DMS79 treated with DMSO at 0.1 percent for 48 hours (cell line): ENCODE measurements around the gene XPR1.

ENCODE experiments used
- DNase-seq: peaks from one replicate; lab custom pipeline; 2025; lab: John Stamatoyannopoulos, UW

The XPR1 gene

DNA sequence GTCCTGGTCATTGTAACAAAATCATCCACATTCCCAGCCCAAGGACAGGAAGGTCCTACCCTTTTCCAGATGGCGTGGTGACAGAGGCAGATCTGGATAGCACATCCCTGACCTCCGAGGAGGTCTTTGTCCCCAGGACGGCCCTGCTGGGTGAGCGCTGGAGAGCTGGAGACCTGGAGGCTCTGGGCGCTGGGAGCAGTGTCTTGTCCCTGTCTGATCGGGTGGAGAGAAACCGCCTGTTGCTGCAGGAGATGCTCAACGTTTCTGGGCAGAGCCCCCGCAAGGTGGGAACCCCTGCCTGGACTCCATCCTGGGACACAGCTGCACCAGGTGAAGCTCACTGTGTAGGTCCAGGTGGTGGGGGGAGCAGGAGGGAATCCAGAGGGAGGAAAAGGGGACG, 284.9 kb downstream of the XPR1 start:
- no peak for DNase-seq

DNA sequence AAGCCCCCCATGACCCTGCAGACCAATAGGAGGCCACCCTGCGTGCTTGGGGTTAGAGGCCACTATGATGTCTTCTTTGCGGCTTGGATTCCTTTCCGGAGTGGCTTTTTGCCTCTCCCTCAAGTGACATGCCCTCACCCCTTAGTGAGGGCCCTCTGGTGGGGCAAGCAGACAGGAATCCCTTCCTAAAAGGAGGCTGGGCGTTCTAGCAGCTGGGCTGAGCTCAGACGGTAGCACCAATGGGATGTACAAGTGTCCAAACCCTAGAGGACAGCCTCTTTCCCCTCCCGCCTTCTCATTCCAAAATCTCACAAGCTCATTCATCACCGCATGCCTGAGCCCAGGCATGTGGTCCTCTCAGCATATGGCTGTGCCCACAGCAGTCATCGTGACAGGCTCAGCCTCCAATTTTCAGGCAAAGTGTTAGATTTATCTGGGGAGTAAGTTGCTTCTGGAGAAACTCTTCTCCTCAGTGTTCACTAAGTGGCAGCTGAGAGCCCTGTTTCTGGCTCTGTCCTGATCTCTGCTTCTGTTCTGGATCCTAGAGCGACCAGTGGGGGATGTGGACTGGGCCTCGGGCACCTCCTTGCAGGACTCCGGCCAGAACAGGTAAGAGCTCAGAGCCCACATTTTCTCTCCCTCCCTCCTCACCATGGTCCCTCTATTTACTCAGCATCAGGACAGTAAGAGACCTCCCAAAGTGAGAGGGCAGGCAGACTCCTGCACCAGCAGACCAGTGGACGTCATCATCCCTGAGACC, 285.7 kb downstream of the XPR1 start:
- DNase-seq: no peak

DNA sequence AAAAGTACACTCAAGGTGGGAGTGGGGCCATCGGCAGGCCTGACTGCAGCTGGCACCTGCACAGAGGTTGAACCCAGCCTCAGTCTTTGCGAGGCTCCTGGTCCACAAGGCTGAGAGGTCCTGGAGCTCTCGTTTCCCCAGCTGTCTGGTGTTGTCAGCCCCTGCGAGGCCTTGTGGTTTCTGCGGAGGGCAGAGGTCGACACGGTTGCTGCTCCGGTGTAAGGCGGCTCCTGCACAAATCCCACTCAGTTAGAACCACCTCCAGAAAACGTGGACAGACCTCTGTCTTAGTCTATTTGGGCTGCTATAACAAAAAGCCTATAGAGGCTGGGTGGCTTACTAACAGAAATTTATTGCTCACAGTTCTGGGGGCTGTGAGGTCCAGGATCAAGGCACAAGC, 286.7 kb downstream of the XPR1 start:
- DNase-seq: no peak

DNA sequence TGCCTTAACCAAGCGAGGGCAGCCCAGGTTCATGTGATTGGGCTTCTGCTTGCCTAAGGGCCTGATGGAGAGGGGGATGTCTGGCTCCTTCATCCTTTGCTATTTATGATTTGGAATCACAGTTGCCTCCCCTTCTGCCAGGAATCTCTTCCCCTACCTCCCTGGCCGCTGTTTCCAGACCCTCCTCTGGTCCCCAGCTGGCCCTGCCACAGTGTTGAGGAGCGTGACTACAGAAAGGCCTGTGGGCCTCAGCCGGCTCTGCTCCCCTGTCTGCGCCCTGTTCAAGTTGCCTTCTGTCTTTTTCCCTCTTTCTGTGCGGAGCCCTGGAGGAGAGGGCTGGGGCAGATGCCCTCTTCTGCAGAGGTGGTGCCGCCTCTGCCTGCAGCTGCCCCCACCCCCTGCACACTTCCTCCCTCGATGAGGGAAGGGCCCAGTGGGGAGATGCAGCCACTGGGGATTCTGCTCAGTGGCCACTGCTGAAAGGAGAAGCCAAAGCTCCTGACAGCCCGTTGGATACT, 287.4 kb downstream of the XPR1 start:
- no peak for DNase-seq

DNA sequence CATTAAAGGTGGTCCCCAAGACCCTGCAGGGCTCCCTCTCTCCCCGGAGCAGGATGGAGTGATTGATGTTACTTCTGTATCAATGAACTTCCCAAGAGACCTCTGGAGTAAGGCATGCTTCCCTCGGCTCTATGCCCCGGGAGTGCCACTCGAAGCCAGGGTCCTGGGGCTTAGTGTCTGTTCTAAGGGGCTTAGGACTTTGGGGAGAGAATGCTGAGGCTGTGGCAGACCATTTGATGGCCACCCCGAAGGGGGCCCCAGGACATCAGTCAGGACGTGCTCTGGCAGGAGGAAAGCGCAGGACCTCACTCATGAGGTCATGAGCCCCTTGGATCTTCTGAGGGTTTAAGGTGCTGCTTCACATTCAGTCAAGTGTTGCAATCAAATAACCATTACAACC, 288.4 kb downstream of the XPR1 start:
- DNase-seq: no peak

DNA sequence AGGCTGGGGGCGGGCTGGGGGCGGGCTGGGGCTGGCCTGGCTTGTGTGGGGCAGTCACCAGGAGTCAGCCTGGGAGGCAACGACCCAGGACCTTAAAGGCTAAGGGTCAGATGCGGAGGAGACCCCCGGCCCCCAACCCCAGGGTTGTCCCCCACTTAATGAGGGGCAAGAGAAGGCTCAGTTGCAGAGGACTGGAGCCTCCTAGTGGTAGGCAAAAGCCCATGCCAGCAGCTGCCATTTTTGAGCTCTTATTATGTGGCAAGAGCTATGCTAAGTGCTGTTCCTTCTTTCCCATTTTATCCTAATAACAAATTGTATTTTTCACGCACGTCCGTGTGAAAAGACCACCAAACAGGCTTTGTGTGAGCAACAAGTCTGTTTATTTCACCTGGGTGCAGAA, 288.9 kb downstream of the XPR1 start:
- DNase-seq: no peak

DNA sequence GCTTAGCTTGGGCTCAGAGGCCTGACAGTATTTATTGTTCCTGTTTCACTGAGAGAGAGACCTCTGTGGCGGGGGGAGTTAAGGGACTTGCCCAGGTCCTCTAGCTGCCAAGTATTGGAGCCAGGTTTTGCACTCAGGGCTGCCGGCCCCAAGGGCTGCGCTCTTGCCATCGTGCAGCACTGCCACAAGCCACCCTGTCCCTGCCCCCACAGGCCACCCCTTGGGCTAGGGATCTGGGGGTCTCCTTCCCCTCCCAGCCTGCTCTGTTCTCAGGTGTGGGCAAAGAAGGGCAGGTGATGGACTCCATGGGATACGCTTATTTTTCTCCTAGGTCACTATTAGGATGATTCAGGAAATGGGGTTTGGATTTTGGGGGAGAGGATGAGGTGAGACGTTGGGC, 289.6 kb downstream of the XPR1 start:
- no peak for DNase-seq

DNA sequence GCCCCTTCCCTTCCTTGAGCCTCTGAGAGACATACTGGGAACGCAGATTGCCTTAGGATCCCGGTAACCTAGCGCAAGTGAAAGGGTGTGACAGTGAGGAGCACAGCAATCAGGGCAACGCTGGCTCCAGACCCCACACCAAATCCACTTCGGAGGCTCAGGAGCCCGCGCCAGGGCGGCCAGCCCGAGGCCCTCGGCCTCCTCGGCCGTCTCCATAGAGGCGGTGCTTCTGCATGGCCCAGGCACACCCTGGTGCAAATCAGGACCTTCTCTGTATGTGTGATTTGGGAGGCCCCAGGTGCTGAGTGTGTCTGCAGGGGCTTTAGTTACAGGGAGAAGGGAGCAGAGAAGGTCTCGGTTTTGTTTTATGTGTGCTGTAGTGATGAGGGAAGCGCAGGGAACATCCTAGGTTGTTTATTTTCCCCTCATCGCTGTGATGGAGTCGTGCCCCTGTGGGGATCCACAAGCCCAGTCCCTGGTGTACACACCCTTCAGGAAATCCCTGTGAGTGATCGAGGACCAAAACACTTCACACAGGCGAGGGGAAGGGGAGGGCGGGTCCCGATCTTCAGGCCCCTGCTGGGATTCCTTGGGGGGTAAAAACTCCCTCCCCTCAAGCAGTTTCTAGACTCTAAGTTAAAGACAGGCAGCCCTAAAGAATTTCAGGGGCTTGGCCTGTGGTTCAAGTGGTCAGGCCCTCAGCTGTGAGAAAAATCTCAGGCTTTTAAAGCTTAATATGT, 290.2 kb downstream of the XPR1 start:
- DNase-seq: no peak

DNA sequence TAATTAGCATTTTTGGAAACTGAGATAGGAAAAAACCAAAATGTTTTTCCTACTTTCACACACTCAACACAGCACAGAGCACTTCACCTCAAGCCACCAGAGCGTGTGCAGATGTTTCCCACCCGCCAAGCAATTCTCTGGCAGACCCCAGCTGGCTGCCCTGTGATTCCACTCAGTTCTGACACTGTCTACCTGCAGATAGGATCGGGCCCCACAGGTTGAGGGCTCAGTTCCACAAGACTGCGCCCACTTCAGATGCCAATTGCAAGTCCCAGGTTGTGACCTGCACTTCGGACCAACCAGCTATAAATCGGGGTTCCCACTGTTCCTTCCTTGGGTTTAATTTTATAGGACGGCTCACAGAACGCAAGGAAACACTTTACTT, 290.8 kb downstream of the XPR1 start:
- DNase-seq: no peak

DNA sequence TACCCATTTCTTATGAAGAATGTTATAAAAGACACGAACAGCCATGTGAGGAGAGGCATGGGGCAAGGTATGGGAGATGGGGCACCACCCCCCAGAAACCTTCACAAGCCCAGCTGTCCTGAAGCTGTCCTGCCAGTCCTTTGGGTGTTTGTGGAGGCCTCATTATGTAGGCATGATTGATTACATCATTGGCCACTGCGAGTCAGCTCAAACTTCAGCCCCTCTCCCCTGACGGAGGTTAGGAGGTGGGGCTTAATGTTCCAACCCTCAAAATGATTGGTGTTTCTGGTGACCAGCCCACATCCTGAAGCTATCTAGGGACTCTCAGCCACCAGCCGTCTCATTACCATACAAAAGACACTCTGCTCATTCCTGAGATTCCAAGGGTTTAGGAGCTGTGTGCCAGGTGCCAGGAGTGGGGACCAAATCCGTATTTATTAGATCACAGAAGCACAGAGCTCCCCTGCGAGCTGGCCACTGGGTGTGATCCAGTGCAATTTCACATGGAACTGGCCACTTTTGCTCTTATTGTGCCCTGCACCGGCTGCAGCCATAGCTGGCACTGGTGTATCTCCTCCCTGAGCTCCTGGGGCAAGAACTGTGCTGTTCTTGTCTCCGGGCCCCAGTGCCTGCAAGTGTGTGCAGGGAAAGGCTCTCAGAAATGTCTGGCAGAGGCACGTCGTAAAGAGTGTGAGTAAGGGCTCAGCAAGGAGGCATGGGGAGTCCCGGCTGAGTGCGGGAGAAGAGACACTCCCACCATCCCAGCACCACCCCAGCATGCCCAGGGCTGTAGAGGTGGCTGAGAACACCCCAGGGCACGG, 291.4 kb downstream of the XPR1 start:
- DNase-seq: no peak

DNA sequence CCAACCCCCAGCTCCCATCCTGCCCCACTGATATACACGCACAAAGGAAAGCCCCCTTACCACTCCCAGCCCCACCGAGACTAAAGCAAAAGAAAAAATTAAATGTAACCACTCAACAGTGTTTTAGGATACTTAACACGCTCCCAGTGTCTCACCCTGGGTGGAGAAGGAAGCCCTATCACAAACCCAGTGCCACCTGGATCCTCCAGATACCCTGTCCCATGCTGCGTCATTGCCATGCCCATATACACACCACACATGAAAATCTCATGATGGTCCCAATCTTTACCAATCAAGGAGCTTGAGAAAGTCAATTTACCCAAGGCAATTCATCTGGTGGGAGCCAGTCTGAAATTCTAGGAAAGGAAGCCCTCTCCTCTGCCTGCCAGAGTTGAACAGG, 292.1 kb downstream of the XPR1 start:
- DNase-seq: no peak

DNA sequence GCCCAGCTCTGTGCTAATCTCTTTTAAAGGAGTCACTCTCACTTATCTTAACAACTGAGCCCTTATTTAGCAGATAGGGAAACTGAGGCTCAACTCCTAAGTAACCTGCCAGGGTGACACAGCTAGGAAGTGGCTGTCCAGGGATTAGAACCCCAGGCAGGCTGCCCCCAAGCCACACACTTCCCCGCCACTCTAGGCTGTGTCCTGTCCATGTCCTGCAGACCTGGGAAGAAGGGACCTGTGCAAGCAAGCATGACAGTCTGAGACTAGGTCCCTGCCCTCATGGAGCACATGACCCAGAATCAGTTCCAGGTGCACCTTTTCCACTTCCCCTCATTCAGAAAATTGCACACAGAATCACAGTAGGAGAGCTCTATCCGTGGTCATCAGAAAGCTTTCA, 293.1 kb downstream of the XPR1 start:
- DNase-seq: no peak

DNA sequence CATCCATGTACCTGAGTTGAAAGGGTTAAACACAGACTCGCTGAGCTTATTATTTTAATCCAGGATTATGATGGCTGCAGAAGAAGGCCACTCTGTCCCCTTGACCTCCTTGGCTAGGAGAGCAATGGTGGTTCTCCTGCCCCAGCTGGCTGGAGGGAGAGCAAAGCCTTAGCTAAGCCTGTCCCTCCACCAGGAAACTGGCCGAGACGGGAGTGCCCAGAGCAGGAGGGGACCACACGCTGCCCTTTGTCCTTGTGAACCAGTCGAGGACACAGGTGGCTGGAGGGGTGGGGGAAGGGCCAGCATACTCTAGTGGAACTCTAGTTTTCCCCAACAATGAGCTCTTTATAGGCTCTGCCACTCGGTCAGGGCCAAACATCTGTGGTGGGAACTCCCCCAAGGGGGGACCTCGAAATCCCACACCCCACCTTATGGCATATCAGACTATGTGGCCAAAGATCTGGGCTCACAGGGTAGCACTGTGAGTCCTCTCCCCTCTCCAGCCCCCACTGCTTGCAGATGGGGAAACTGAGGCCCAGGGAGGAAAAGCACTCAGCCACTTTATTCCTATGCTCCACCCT, 293.7 kb downstream of the XPR1 start:
- DNase-seq: no peak

DNA sequence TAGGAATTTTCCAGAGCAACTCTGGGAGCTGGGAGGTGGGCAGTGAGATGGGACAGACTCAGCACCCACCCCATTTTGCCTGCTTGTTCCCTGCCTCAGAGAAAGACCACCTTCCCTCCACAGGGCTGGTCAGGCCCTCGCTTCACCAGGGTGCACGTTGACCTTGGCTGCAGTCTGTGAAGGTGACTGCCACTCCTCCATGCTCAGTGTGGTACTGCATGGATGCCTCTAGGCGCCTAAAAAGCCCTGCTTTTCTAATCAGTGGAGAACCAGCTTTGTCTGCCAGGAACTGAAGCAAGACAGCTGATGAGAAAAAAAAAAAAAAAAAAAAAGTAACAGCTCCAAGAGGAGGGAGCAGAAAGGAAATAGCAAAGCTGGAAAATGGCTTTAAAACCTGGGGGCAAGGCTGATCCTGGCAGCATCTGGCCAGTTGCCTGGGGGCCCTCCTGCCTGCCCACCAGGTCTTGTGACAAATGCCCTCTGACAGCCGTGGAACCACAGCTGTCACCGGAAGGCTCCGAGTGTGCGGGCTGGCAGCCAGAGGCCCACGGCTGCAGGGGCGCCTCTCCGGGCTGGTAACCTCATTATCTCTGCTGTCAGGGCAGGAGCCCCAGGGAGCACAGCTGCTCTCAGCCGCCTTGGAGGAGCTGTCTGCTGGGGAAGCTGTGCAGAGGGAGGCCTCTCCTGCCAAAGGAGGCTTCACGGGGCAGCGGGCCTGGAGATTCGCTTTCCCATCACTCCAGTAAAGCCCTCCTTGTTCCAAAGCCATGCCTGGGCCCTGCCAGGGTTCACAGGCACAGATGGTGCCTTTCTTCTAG, 294.6 kb downstream of the XPR1 start:
- DNase-seq: peak; percentile 93

DNA sequence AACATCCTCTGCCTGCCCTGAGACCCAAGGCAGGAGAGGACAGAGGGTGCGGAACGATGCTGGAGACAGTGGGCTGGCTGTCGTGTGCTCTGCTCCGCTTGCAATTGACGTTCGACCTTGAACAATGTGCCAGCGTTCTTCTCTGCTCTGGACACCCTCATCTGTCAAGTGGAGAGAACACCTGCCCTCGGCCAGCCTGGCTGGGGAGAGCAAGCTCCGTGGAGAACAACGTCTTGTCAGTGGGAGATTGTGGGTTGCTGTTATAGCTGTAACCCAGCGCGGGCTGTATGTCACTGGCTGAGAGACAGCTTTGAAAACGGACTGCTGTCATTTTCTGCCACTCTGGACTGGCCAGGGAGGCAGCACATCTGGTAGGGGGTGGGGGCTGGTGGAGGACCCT, 295.5 kb downstream of the XPR1 start:
- peak; percentile 75 for DNase-seq

DNA sequence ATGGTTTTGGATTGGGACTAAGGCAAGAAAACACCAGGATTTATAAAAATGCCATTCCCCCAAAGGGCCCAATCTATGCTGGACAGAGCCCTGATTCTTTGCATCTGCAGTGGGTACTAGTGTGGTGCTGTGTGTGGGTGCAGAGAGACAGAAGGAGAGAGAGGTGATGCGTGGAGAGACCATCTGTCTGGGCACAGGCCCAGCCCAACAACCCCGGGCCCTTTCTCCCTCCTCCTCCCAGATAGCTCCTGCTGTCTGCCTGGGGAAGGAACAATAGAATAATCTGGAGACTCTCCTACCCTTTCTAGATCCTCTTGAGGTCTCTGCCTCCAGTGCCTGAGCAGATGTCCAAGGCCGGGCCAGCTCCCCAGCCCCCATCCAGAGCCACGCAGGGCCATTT, 296.0 kb downstream of the XPR1 start:
- DNase-seq: peak; percentile 75

DNA sequence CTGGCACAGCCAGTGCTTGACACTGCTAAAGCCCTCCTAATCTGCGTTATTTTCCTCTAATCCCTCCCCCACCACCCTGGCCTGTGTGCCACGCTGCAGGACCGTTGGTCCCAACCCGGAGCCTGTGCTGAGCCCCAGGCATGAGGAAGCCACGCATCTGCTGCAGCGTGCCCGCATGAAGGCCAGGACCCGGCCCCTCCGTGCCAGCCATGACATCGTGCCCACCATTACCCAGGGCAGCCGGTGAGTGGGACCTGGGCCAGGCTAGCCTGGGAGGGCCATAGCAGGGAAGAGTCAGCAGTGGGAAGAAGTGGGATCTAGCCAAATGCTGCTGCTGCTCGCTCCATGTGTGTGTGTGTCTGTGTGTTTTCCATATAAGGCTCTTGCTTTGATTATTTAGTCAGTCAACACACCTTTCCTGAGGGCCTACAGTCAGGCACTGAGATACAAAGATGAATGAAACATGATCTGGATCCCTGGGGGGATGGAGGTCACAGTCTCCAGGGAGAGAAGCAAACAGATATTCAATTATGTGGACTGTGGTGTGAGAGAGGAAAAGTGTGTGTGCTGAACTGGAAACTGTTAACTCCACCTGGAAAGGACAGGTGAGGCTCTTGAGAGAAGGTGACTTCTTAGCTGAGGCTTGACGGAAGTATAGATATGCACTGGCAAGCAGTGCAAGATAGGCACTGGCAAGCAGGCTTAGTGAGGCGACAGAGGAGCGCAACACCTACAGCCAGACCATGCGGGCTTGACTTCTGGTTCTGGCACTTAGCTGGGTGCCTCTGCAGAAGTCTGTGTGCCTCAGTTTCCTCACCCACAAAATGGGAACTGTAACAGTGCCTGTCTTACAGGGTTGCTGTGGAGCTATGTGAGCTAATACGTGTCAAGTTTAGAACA, 296.8 kb downstream of the XPR1 start:
- peak; percentile 57 for DNase-seq

DNA sequence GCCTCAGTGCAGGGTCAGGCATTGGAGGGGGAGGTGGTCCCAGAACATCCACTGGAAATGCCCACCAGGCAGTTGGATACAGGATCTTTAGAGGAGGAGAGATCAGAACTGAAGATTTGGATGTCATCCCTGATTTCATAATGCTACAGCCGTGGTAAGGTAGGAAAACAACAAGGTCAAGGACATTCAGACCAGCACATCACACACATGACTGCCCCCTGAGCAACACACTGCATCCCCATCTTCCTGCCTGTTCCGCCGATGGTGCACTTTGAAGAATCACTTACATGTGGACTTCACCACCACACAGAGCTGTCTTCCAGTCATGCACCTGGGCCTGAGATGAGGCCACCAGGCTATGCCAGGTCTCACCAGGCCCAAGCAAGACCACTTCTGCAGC, 297.6 kb downstream of the XPR1 start:
- DNase-seq: no peak

DNA sequence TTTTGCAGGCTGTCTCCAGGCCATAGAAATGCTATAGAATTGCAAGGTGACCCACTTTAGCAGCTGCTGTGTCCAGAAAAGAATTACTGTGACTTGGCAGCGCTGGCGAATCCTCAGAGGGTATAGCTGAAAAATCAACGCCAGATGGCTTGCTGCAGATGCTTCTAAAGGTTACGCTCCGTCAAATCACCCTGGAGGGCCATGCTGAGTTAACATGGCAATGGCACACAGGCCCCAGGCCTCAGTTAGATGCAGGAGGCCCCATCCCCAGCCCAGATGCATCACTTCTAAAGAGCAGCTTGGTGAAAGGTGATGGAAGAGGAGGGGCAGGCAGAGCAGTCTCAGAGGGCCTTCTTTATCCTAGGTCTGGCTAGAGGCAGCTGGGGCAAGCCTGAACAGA, 298.9 kb downstream of the XPR1 start:
- peak; percentile 81 for DNase-seq

DNA sequence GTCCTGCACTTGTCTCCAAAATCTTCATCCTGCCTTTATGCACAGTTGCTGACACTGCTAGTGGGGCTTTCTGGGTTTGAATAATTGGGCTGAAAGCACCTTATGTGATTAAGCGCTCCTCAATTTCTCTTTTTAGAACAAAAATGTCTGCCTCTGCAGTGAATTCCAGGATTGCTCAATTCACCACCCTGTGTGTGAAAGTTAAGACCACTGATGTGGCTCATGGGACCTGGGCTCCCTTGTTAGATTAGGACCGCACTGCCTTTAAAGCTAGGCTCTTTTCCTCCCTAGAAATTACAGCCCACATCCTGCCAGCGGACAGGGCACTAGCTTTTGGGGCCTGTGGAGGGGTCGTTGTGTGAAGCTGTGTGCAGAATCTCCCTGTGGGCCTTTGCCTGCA, 299.7 kb downstream of the XPR1 start:
- no peak for DNase-seq
